ENCODE results near the gene TRPM3.

DNA sequence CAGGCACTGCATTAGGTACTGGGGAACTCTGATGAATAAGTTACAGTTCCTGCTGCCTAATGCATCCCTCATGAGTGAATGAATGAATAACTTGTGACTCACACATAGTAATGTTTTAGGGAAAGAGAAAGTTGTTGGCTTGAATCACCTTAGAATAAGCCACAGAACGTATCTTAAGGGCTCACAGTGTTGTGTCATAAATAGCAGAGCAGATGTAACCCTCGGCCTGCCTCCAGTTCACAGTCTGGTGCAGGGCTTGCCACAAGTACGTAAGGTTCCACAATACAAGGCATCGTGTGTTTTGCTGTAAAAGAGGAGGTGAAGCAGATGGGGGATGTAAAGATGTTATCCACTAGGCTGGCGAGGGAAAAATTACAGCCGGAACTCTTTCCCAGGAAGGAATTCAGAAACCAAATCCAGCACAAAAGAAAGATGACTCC, 218.7 kb downstream of the TRPM3 start:
- TF ChIP-seq, protein P1, sequence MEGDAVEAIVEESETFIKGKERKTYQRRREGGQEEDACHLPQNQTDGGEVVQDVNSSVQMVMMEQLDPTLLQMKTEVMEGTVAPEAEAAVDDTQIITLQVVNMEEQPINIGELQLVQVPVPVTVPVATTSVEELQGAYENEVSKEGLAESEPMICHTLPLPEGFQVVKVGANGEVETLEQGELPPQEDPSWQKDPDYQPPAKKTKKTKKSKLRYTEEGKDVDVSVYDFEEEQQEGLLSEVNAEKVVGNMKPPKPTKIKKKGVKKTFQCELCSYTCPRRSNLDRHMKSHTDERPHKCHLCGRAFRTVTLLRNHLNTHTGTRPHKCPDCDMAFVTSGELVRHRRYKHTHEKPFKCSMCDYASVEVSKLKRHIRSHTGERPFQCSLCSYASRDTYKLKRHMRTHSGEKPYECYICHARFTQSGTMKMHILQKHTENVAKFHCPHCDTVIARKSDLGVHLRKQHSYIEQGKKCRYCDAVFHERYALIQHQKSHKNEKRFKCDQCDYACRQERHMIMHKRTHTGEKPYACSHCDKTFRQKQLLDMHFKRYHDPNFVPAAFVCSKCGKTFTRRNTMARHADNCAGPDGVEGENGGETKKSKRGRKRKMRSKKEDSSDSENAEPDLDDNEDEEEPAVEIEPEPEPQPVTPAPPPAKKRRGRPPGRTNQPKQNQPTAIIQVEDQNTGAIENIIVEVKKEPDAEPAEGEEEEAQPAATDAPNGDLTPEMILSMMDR (IDR thresholded peaks at IDR 0.05; ENCODE audit: low read length), result no peak
- no peak for TF ChIP-seq EZH2 (optimal IDR thresholded peaks at IDR 0.05; ENCODE audit: low read depth, low read length)
